Measurements from ENCODE around the gene PSMA6. TPM values are rescaled to one million over a fixed set of nuclear protein-coding genes. Genes with fewer than 3 reads are reported as not detected.

PSMA6 gene
- total RNA-seq, 4 donors from 2014 or later: 24.5 to 141 (median 81.2) TPM

DNA sequence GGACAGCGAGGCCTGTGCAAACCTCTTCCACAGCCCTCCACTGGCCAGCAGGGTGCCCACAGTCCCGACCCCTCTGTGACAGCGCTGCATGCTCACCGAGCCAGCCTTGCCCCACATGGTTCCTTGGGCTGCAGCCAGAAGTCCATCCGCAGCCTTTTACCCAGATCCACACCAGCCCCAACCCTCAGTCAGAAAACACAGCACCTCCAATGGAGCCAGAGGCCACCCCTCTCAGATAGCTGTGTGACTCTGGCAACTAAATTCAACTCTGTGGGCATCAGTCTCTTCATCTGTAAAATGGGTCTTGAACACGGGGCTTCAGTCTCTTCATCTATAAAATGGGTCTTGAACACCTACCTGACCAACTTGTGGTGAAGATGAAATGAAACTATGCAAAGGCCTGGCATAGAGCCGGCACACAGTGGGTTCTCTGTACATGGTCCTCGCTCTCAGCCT, 74.4 kb downstream of the PSMA6 start:
- Histone ChIP-seq H3K27ac (peak overlapping the region in 3 of 4 donors; percentile 57 to 65 (median 59)), H3K36me3 (no peaks in the 10 kb centered on the region), H3K27me3 (no peaks in the 10 kb centered on the region), H3K4me1 (peaks cover 0 to 24% (median 10%) of the 10 kb centered on the region in 4 donors), H3K4me3 (no peak overlapping the region), H3K9me3 (peaks cover 7 to 9% of the 10 kb centered on the region in 2 donors)
- intact Hi-C loops (cut with DNase I; ENCODE audit: low total_unique reads) (no loop called here), in situ Hi-C loops (cut with MboI; ENCODE audit: low pct_ligation_motif_present in 1 of 4, low pct_unique_long_range_greater_than_20kb in 1 of 4, low sequenced_read_pairs in 3 of 4) (no loop called here)
- 95% methylated on average over 8 of the region's 8 CpGs; no CpG with 5 or more reads in 1 of the 2 donors for WGBS, 2 donors (ENCODE audit: low coverage in 1 of 2)
- DNase-seq: no peak
- TF ChIP-seq EP300 (IDR thresholded peaks at IDR 0.05; ENCODE audit: low read depth) (no peak), POLR2A (IDR thresholded peaks at IDR 0.05) (no peak)

DNA sequence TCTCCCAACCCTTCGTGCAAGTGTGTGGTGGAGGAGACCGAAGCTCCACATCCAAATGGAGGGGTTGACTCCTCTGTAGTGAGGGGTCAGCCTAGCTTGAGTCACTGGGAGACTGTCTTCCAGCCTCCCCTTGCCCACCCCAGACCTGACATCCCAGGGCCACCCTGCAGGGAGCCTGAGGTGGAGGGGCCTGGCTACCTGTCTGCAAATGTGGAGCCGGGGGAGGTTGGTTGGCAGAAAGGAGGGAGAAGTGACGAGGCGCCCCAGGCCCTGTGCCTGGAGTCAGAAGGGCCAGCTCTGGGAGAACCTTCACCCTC, 74.8 kb downstream of the PSMA6 start:
- Histone ChIP-seq H3K4me3 (no peak overlapping the region), H3K4me1 (peaks cover 0 to 24% (median 10%) of the 10 kb centered on the region in 4 donors), H3K27ac (peak overlapping the region in 1 of 4 donors; percentile 10), H3K9me3 (peaks cover 9 to 10% of the 10 kb centered on the region in 2 donors), H3K36me3 (no peaks in the 10 kb centered on the region), H3K27me3 (no peaks in the 10 kb centered on the region)
- in situ Hi-C loops (cut with MboI; ENCODE audit: low pct_ligation_motif_present in 1 of 4, low pct_unique_long_range_greater_than_20kb in 1 of 4, low sequenced_read_pairs in 3 of 4): no loop called here
- WGBS, 2 donors (ENCODE audit: low coverage in 1 of 2): 98% methylated on average over 3 of the region's 5 CpGs; no CpG with 5 or more reads in 1 of the 2 donors
- DNase-seq: no peak
- TF ChIP-seq, protein P1, sequence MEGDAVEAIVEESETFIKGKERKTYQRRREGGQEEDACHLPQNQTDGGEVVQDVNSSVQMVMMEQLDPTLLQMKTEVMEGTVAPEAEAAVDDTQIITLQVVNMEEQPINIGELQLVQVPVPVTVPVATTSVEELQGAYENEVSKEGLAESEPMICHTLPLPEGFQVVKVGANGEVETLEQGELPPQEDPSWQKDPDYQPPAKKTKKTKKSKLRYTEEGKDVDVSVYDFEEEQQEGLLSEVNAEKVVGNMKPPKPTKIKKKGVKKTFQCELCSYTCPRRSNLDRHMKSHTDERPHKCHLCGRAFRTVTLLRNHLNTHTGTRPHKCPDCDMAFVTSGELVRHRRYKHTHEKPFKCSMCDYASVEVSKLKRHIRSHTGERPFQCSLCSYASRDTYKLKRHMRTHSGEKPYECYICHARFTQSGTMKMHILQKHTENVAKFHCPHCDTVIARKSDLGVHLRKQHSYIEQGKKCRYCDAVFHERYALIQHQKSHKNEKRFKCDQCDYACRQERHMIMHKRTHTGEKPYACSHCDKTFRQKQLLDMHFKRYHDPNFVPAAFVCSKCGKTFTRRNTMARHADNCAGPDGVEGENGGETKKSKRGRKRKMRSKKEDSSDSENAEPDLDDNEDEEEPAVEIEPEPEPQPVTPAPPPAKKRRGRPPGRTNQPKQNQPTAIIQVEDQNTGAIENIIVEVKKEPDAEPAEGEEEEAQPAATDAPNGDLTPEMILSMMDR (IDR thresholded peaks at IDR 0.05): no peak
- intact Hi-C loops (cut with DNase I; ENCODE audit: low total_unique reads): no loop called here

Other genes with a start within 250 kb of the PSMA6 start
- 100 to 1,000 TPM in 2 of 4 donors, 10 to 100 TPM in 2; 35.4 to 166 (median 120) TPM for gene FAM177A1, start 246.1 kb upstream of the PSMA6 start, total RNA-seq
- 10 to 100 TPM; 13.5 to 26.5 (median 19.1) TPM for gene PPP2R3C, start 170.4 kb upstream of the PSMA6 start, total RNA-seq
- 10 to 100 TPM; 23.2 to 46.0 (median 32.2) TPM for gene PRORP, start 169.8 kb upstream of the PSMA6 start, total RNA-seq
- 1,000 to 10,000 TPM in 1 of 4 donors, 100 to 1,000 TPM in 3; 362 to 1,916 (median 456) TPM for gene NFKBIA, start 112.4 kb downstream of the PSMA6 start, total RNA-seq
- gene INSM2, start 241.8 kb downstream of the PSMA6 start, total RNA-seq: under 1 TPM in 1 of 4 donors, not detected in 3; 0.14 TPM